GM23248 (cell line): ENCODE data around the gene LDB1. TPM values are rescaled to one million over a fixed set of nuclear protein-coding genes. Genes with fewer than 3 reads are reported as not detected.

Experiments used
- DNase-seq: peaks from one replicate; pipeline ENCODE4 v3.0.0-alpha.2; 2015
- H2AFZ ChIP-seq: fragments of 200-600 bp; sonication (generic); 2 replicates; pipeline ENCODE4 v1.6.1; 2016; ENCODE audit warnings: antibody characterized with exemption
- H3F3A ChIP-seq: fragments of 200-600 bp; sonication (generic); 2 replicates; pipeline ENCODE4 v1.6.1; 2016; ENCODE audit warnings: mild to moderate bottlenecking, antibody characterized with exemption, mixed run types; ENCODE audit not compliant: insufficient read depth
- H3K27ac ChIP-seq: fragments of 200-600 bp; sonication (generic); 2 replicates; pipeline ENCODE4 v1.5.1; 2016; ENCODE audit warnings: mild to moderate bottlenecking
- H3K27me3 ChIP-seq: fragments of 200-600 bp; sonication (generic); replicated peaks from 2 replicates; pipeline ENCODE4 v1.6.1; 2016; ENCODE audit warnings: mild to moderate bottlenecking; ENCODE audit not compliant: insufficient read depth
- H3K36me3 ChIP-seq: fragments of 200-600 bp; sonication (generic); 2 replicates; pipeline ENCODE4 v1.6.1; 2016; ENCODE audit warnings: low read depth, mild to moderate bottlenecking
- H3K4me1 ChIP-seq: fragments of 200-600 bp; sonication (generic); 2 replicates; pipeline ENCODE4 v1.6.1; 2016; ENCODE audit warnings: mild to moderate bottlenecking; ENCODE audit not compliant: insufficient read depth
- H3K4me2 ChIP-seq: fragments of 200-600 bp; sonication (generic); one replicate; pipeline ENCODE4 v1.6.1; 2016; ENCODE audit warnings: mild to moderate bottlenecking; ENCODE audit not compliant: unreplicated experiment
- H3K4me3 ChIP-seq: fragments of 200-600 bp; sonication (generic); 2 replicates; pipeline ENCODE4 v1.5.1; 2016; ENCODE audit warnings: mild to moderate bottlenecking
- H3K79me2 ChIP-seq: fragments of 200-600 bp; sonication (generic); 2 replicates; pipeline ENCODE4 v1.6.1; 2016; ENCODE audit warnings: mild to moderate bottlenecking; ENCODE audit not compliant: insufficient read depth
- H3K9ac ChIP-seq: fragments of 200-600 bp; sonication (generic); 2 replicates; pipeline ENCODE4 v1.6.1; 2016; ENCODE audit warnings: mild to moderate bottlenecking
- H3K9me2 ChIP-seq: fragments of 200-600 bp; sonication (generic); 2 replicates; pipeline ENCODE4 v1.6.1; 2016; ENCODE audit warnings: mixed run types, mild to moderate bottlenecking, moderate library complexity; ENCODE audit not compliant: insufficient read depth
- H3K9me3 ChIP-seq: fragments of 200-600 bp; sonication (generic); one replicate; pipeline ENCODE4 v1.6.1; 2017; ENCODE audit warnings: low read depth
- H4K20me1 ChIP-seq: fragments of 200-600 bp; sonication (generic); 2 replicates; pipeline ENCODE4 v1.6.0; 2016; ENCODE audit not compliant: insufficient read depth
- EZH2 ChIP-seq: fragments of 200-600 bp; sonication (generic); IDR thresholded peaks from 2 replicates; pipeline ENCODE4 v1.6.1; 2018; ENCODE audit warnings: antibody characterized with exemption, mild to moderate bottlenecking; ENCODE audit not compliant: insufficient read depth, poor library complexity, severe bottlenecking
- EZH2phosphoT487 ChIP-seq: fragments of 200-600 bp; sonication (generic); IDR thresholded peaks from 2 replicates; pipeline ENCODE4 v1.6.1; 2018; ENCODE audit warnings: antibody characterized with exemption, moderate library complexity, mild to moderate bottlenecking, low read depth; ENCODE audit not compliant: insufficient read depth
- WGBS, 2 experiments: methylation state at CpG; one replicate each; pipeline ENCODE4 v1.1.6; 2015 to 2017; ENCODE audit warnings: low lambda C conversion rate in 2 of 2, low coverage in 1 of 2; ENCODE audit errors: missing lambda C conversion rate in 2 of 2; 5-methylcytosine and 5-hydroxymethylcytosine counted together
- in situ Hi-C: fragments of 300-500 bp; cut with MboI; formaldehyde crosslinking; loops from 2 replicates; pipeline ENCODE4 v1.15.0; 2020
- polyA plus RNA-seq: library from polyadenylated mRNA; unstranded; fragments of >200 nt; fragmentation: Nextera tagmentation; extraction: Ambion mirVana; gene quantifications from 2 replicates; pipeline ENCODE4 v1.2.1, GENCODE V29; 2016
- total RNA-seq: library from RNA; depleted of rRNA; stranded (reverse); fragments of >200 nt; shearing (Covaris generic); gene quantifications from 2 replicates; pipeline ENCODE4 v1.2.3, GENCODE V29; 2014

Gene LDB1
- total and polyA plus RNA-seq, 2 experiments from 2014 or later, result 5.0 to 28.1 TPM

- Histone ChIP-seq H3K9me3 (no peaks in the 10 kb centered on the region), H3K4me3 (peak overlapping the region; percentile 92), H3K4me1 (peaks cover 28% of the 10 kb centered on the region), H3K36me3 (no peaks in the 10 kb centered on the region), H3K9ac (peak overlapping the region; percentile 27), H4K20me1 (peaks cover 9% of the 10 kb centered on the region; the same call in 1 of the 2 replicates), H3F3A (peaks cover 27% of the 10 kb centered on the region), H3K27ac (peak overlapping the region; percentile 51), H3K9me2 (no peaks in the 10 kb centered on the region), H3K27me3 (no peaks in the 10 kb centered on the region), H2AFZ (peak overlapping the region; percentile 86), H3K4me2 (peak overlapping the region; percentile 85), H3K79me2 (peaks cover 37% of the 10 kb centered on the region)
- TF ChIP-seq EZH2phosphoT487, result no peak
- TF ChIP-seq EZH2, result no peak
- DNase-seq, result peak; percentile 77
- WGBS, 2 experiments, result 60 to 62% methylated on average over 8 of the region's 8 CpGs
- in situ Hi-C loops, result no loop called here
Measured at GRCh38 chr10:102131286-102132170, 11.4 kb upstream of the LDB1 start.

- Histone ChIP-seq H3K79me2 (peaks cover 17% of the 10 kb centered on the region), H3K4me2 (no peak overlapping the region), H3K27me3 (no peaks in the 10 kb centered on the region), H4K20me1 (no peaks in the 10 kb centered on the region), H3F3A (peaks cover 19% of the 10 kb centered on the region), H3K4me1 (peaks cover 28% of the 10 kb centered on the region), H2AFZ (no peak overlapping the region), H3K9me3 (no peaks in the 10 kb centered on the region), H3K4me3 (no peak overlapping the region), H3K27ac (no peak overlapping the region), H3K9me2 (no peaks in the 10 kb centered on the region), H3K36me3 (no peaks in the 10 kb centered on the region), H3K9ac (no peak overlapping the region)
- no peak for DNase-seq
- in situ Hi-C loops, result no loop called here
- WGBS, 2 experiments, result 95% methylated on average over 3 of the region's 3 CpGs
- TF ChIP-seq EZH2 (no peak), EZH2phosphoT487 (no peak)
Measured at GRCh38 chr10:102123223-102123622, 3.1 kb upstream of the LDB1 start.

- no peak overlapping the region for H3K9ac ChIP-seq
- no peaks in the 10 kb centered on the region for H3K9me3 ChIP-seq
- H3K36me3 ChIP-seq, result no peaks in the 10 kb centered on the region
- no peak overlapping the region for H3K4me2 ChIP-seq
- in situ Hi-C loops, result no loop called here
- no peak overlapping the region for H3K27ac ChIP-seq
- no peaks in the 10 kb centered on the region for H4K20me1 ChIP-seq
- H3K79me2 ChIP-seq, result peaks cover 24% of the 10 kb centered on the region
- 91 to 94% methylated on average over 1 of the region's 1 CpG for WGBS, 2 experiments
- DNase-seq, result no peak
- no peak overlapping the region for H2AFZ ChIP-seq
- H3K4me3 ChIP-seq, result no peak overlapping the region
- no peaks in the 10 kb centered on the region for H3K27me3 ChIP-seq
- TF ChIP-seq EZH2phosphoT487 (no peak), EZH2 (no peak)
- peaks cover 20% of the 10 kb centered on the region for H3F3A ChIP-seq
- H3K9me2 ChIP-seq, result no peaks in the 10 kb centered on the region
- H3K4me1 ChIP-seq, result peaks cover 28% of the 10 kb centered on the region
Measured at GRCh38 chr10:102122450-102122849, 2.3 kb upstream of the LDB1 start.

- H3K9ac ChIP-seq, result peak overlapping the region; percentile 92
- H3F3A ChIP-seq, result peaks cover 18% of the 10 kb centered on the region
- in situ Hi-C loops, result no loop called here
- no peaks in the 10 kb centered on the region for H3K36me3 ChIP-seq
- H3K4me1 ChIP-seq, result peaks cover 34% of the 10 kb centered on the region
- 69% methylated on average over 6 of the region's 6 CpGs for WGBS, 2 experiments
- H3K4me2 ChIP-seq, result peak overlapping the region; percentile 84
- no peaks in the 10 kb centered on the region for H3K9me2 ChIP-seq
- TF ChIP-seq EZH2phosphoT487, result no peak
- TF ChIP-seq EZH2, result no peak
- H3K79me2 ChIP-seq, result peaks cover 30% of the 10 kb centered on the region
- H3K27me3 ChIP-seq, result no peaks in the 10 kb centered on the region
- H4K20me1 ChIP-seq, result no peaks in the 10 kb centered on the region
- H3K27ac ChIP-seq, result peak overlapping the region; percentile 87
- DNase-seq, result peak; percentile 42
- no peaks in the 10 kb centered on the region for H3K9me3 ChIP-seq
- H3K4me3 ChIP-seq, result peak overlapping the region; percentile 91
- H2AFZ ChIP-seq, result peak overlapping the region; percentile 79
Measured at GRCh38 chr10:102121739-102122372, 1.7 kb upstream of the LDB1 start.
